Stimulated activated CD4-positive, alpha-beta T cell treated with anti-CD3 and anti-CD28 coated beads, Interleukin-15, amount 100 ng/mL, for 24 hours (primary cell): ENCODE data around the gene TMEM121.

Experiments used
- DNase-seq: peaks from one replicate; pipeline ENCODE4 v3.0.0-alpha.2; 2020

The TMEM121 gene

GRCh38 chr14:105498430-105499255 is 27.7 kb upstream of the TMEM121 start:
- DNase-seq: no peak

GRCh38 chr14:105499256-105500035 is 26.9 kb upstream of the TMEM121 start:
- no peak for DNase-seq

- DNase-seq: no peak
Measured at GRCh38 chr14:105500036-105500725, 26.2 kb upstream of the TMEM121 start.

- no peak for DNase-seq
Measured at GRCh38 chr14:105500726-105501101, 25.7 kb upstream of the TMEM121 start.

- DNase-seq: no peak
Measured at GRCh38 chr14:105501504-105502291, 24.7 kb upstream of the TMEM121 start.

GRCh38 chr14:105502446-105503295 is 23.7 kb upstream of the TMEM121 start:
- DNase-seq: no peak

- no peak for DNase-seq
Measured at GRCh38 chr14:105503296-105503640, 23.1 kb upstream of the TMEM121 start.

GRCh38 chr14:105503935-105504692 is 22.3 kb upstream of the TMEM121 start:
- DNase-seq: no peak

GRCh38 chr14:105505101-105505500 is 21.3 kb upstream of the TMEM121 start:
- DNase-seq: no peak

GRCh38 chr14:105507247-105507646 is 19.1 kb upstream of the TMEM121 start:
- no peak for DNase-seq

GRCh38 chr14:105508069-105508468 is 18.3 kb upstream of the TMEM121 start:
- DNase-seq: no peak

GRCh38 chr14:105508601-105509000 is 17.8 kb upstream of the TMEM121 start:
- no peak for DNase-seq

GRCh38 chr14:105517096-105517495 is 9.3 kb upstream of the TMEM121 start:
- DNase-seq: no peak

- DNase-seq: no peak
Measured at GRCh38 chr14:105519946-105520698, 6.3 kb upstream of the TMEM121 start.

GRCh38 chr14:105525326-105525725 is 1.1 kb upstream of the TMEM121 start:
- no peak for DNase-seq

- DNase-seq: peak; percentile 36
Measured at GRCh38 chr14:105526776-105527380, 495 bp downstream of the TMEM121 start.

- peak; percentile 7 for DNase-seq
Measured at GRCh38 chr14:105527381-105527825, 1.0 kb downstream of the TMEM121 start.

- DNase-seq: peak; percentile 88
Measured at GRCh38 chr14:105527826-105528585, 1.6 kb downstream of the TMEM121 start.
